Measurements from ENCODE around the gene FNDC3A.

Gene FNDC3A

DNA sequence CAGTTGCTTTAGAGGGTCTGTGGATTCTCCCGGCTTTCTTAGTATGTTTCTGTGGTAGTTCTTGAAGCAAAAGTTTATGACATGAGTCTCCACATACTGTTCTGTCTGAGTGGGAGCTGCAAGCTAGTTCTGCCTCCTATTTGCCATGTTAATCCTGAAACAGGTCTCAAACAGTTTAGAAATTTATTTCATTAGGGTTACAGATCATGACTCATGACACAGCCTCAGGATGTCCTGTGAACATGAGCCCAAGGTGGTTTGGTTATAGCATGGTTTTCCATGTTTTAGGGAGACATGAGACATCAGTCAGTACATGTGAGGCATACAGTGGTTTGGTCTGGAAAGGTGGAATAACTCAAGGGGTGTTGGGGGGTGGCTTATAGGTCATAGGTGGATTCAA is 77.5 kb downstream of the FNDC3A start:
- Histone ChIP-seq H3K36me3 (replicated peaks; ENCODE audit: insufficient read depth, low read length) (no peaks in the 10 kb centered on the region), H3K79me2 (ENCODE audit: low read length) (peaks cover 64% of the 10 kb centered on the region), H3K27me3 (replicated peaks; ENCODE audit: insufficient read depth, low read length) (no peaks in the 10 kb centered on the region), H3K9me3 (replicated peaks; ENCODE audit: insufficient read depth, low read length) (no peaks in the 10 kb centered on the region), H3K9me2 (replicated peaks; ENCODE audit: insufficient read depth, low read length) (no peaks in the 10 kb centered on the region), H3K4me3 (ENCODE audit: low read length) (no peak overlapping the region), H2AFZ (ENCODE audit: low read length) (no peak overlapping the region), H3K27ac (ENCODE audit: low read length) (no peak overlapping the region), H3F3A (ENCODE audit: insufficient read depth, low read length) (no peaks in the 10 kb centered on the region), H3K9ac (ENCODE audit: low read length) (no peak overlapping the region), H3K4me1 (ENCODE audit: low read length) (no peaks in the 10 kb centered on the region), H3K4me2 (ENCODE audit: low read depth, low read length) (no peak overlapping the region), H4K20me1 (ENCODE audit: insufficient read depth, low read length) (no peaks in the 10 kb centered on the region; the same call in 1 of the 2 replicates)
- TF ChIP-seq EZH2phosphoT487 (IDR thresholded peaks at IDR 0.05; ENCODE audit: low read length): no peak
- TF ChIP-seq CTCF (IDR thresholded peaks at IDR 0.05; ENCODE audit: low read length): no peak
- TF ChIP-seq EZH2 (optimal IDR thresholded peaks at IDR 0.05; ENCODE audit: low read depth, low read length): no peak
- DNase-seq: no peak

DNA sequence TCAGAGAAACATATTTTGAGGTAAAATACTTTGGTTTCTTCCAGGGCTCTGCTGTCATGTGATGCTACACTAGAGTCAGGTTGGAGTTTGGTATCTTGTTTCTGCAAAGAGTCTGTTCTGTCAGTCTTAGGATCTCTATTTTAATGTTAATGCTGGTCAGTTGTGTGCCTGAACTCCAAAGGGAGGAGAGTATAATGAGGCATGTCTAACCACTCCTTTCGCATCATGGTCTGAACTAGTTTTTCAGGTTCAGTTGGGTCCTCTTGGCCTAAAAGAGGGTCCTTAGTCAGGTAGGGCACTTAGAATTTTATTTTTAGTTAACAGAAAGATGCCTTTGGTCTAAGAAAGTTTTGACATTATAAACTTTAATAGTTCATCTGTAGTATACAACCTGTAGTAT is 78.2 kb downstream of the FNDC3A start:
- Histone ChIP-seq H3K4me1 (ENCODE audit: low read length) (peaks cover 6% of the 10 kb centered on the region; the same call in 1 of the 2 replicates), H3F3A (ENCODE audit: insufficient read depth, low read length) (no peaks in the 10 kb centered on the region), H3K27me3 (replicated peaks; ENCODE audit: insufficient read depth, low read length) (no peaks in the 10 kb centered on the region), H3K9me2 (replicated peaks; ENCODE audit: insufficient read depth, low read length) (no peaks in the 10 kb centered on the region), H3K9ac (ENCODE audit: low read length) (no peak overlapping the region), H3K27ac (ENCODE audit: low read length) (no peak overlapping the region), H3K9me3 (replicated peaks; ENCODE audit: insufficient read depth, low read length) (no peaks in the 10 kb centered on the region), H3K4me3 (ENCODE audit: low read length) (no peak overlapping the region), H4K20me1 (ENCODE audit: insufficient read depth, low read length) (no peaks in the 10 kb centered on the region; the same call in 1 of the 2 replicates), H3K4me2 (ENCODE audit: low read depth, low read length) (no peak overlapping the region), H3K79me2 (ENCODE audit: low read length) (peaks cover 58% of the 10 kb centered on the region), H2AFZ (ENCODE audit: low read length) (no peak overlapping the region), H3K36me3 (replicated peaks; ENCODE audit: insufficient read depth, low read length) (no peaks in the 10 kb centered on the region)
- DNase-seq: no peak
- no peak for TF ChIP-seq EZH2 (optimal IDR thresholded peaks at IDR 0.05; ENCODE audit: low read depth, low read length)
- no peak for TF ChIP-seq EZH2phosphoT487 (IDR thresholded peaks at IDR 0.05; ENCODE audit: low read length)
- TF ChIP-seq CTCF (IDR thresholded peaks at IDR 0.05; ENCODE audit: low read length): no peak

DNA sequence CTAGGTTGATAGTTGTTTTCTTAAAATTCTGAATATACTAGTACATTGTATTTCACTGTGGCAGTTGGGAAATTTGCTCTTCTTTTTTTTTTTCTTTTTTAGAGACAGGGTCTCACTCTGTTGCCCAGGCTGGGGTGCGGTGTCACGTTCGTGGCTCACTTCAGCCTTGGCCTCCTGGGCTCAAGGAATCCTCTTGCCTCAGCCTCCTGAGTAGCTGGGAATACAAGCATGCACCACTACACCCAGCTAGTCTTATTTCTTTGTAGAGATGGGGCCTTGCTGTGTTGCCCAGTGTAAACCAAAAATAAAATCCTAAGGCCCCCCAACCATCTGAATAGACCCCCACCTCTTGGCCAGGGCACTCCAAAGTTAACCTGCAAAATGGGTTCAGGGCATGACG is 79.3 kb downstream of the FNDC3A start:
- H3K27ac ChIP-seq (ENCODE audit: low read length): no peak overlapping the region
- H3K4me2 ChIP-seq (ENCODE audit: low read depth, low read length): no peak overlapping the region
- H4K20me1 ChIP-seq (ENCODE audit: insufficient read depth, low read length): no peaks in the 10 kb centered on the region; the same call in 1 of the 2 replicates
- peaks cover 47% of the 10 kb centered on the region for H3K79me2 ChIP-seq (ENCODE audit: low read length)
- no peak overlapping the region for H2AFZ ChIP-seq (ENCODE audit: low read length)
- H3K27me3 ChIP-seq (replicated peaks; ENCODE audit: insufficient read depth, low read length): no peaks in the 10 kb centered on the region
- no peaks in the 10 kb centered on the region for H3K9me2 ChIP-seq (replicated peaks; ENCODE audit: insufficient read depth, low read length)
- H3K4me1 ChIP-seq (ENCODE audit: low read length): peaks cover 6% of the 10 kb centered on the region; the same call in 1 of the 2 replicates
- DNase-seq: no peak
- H3F3A ChIP-seq (ENCODE audit: insufficient read depth, low read length): no peaks in the 10 kb centered on the region
- H3K4me3 ChIP-seq (ENCODE audit: low read length): no peak overlapping the region
- no peaks in the 10 kb centered on the region for H3K9me3 ChIP-seq (replicated peaks; ENCODE audit: insufficient read depth, low read length)
- H3K9ac ChIP-seq (ENCODE audit: low read length): no peak overlapping the region
- TF ChIP-seq EZH2phosphoT487 (IDR thresholded peaks at IDR 0.05; ENCODE audit: low read length): no peak
- no peak for TF ChIP-seq CTCF (IDR thresholded peaks at IDR 0.05; ENCODE audit: low read length)
- no peak for TF ChIP-seq EZH2 (optimal IDR thresholded peaks at IDR 0.05; ENCODE audit: low read depth, low read length)
- no peaks in the 10 kb centered on the region for H3K36me3 ChIP-seq (replicated peaks; ENCODE audit: insufficient read depth, low read length)

All from MM.1S (cell line).